COLO829 (cell line): ENCODE results near the gene ABCA5.

Experiments used
- DNase-seq: peaks from one replicate; pipeline ENCODE4 v3.0.0; 2012; ENCODE audit warnings: low spot score

Gene ABCA5, protein sequence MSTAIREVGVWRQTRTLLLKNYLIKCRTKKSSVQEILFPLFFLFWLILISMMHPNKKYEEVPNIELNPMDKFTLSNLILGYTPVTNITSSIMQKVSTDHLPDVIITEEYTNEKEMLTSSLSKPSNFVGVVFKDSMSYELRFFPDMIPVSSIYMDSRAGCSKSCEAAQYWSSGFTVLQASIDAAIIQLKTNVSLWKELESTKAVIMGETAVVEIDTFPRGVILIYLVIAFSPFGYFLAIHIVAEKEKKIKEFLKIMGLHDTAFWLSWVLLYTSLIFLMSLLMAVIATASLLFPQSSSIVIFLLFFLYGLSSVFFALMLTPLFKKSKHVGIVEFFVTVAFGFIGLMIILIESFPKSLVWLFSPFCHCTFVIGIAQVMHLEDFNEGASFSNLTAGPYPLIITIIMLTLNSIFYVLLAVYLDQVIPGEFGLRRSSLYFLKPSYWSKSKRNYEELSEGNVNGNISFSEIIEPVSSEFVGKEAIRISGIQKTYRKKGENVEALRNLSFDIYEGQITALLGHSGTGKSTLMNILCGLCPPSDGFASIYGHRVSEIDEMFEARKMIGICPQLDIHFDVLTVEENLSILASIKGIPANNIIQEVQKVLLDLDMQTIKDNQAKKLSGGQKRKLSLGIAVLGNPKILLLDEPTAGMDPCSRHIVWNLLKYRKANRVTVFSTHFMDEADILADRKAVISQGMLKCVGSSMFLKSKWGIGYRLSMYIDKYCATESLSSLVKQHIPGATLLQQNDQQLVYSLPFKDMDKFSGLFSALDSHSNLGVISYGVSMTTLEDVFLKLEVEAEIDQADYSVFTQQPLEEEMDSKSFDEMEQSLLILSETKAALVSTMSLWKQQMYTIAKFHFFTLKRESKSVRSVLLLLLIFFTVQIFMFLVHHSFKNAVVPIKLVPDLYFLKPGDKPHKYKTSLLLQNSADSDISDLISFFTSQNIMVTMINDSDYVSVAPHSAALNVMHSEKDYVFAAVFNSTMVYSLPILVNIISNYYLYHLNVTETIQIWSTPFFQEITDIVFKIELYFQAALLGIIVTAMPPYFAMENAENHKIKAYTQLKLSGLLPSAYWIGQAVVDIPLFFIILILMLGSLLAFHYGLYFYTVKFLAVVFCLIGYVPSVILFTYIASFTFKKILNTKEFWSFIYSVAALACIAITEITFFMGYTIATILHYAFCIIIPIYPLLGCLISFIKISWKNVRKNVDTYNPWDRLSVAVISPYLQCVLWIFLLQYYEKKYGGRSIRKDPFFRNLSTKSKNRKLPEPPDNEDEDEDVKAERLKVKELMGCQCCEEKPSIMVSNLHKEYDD (N-terminal part only)

GRCh38 chr17:69327060-69327831, at the start of gene ABCA5:
TSS of gene ABCA5 (minus strand) at chr17:69327133. CDS start at chr17:69314415, 12,718 bp downstream.
- DNase-seq = peak; percentile 88

- no peak for DNase-seq
Observed at GRCh38 chr17:69375229-69375628, 48.3 kb upstream of the ABCA5 start.

DNA sequence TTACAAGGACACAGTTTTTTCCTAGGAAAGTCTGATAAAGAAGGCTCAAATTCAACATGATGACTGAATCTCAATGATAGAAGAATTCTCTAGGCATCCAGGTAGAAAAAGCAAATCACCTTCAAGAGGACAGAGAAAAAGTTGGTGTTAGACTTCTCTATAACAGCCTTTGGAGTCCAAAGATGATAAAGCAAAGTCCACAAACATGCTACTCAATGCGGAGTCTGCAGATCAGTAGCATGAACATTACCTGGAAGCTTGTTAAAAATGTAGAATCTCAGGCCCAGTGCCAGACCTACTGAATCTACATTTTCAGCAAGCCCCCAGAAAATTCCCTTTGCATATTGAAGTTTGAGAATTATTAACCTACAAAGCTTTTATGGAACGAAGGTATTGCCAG, 46.1 kb upstream of the ABCA5 start:
- no peak for DNase-seq

- no peak for DNase-seq
Observed at GRCh38 chr17:69367298-69367697, 40.4 kb upstream of the ABCA5 start.

DNA sequence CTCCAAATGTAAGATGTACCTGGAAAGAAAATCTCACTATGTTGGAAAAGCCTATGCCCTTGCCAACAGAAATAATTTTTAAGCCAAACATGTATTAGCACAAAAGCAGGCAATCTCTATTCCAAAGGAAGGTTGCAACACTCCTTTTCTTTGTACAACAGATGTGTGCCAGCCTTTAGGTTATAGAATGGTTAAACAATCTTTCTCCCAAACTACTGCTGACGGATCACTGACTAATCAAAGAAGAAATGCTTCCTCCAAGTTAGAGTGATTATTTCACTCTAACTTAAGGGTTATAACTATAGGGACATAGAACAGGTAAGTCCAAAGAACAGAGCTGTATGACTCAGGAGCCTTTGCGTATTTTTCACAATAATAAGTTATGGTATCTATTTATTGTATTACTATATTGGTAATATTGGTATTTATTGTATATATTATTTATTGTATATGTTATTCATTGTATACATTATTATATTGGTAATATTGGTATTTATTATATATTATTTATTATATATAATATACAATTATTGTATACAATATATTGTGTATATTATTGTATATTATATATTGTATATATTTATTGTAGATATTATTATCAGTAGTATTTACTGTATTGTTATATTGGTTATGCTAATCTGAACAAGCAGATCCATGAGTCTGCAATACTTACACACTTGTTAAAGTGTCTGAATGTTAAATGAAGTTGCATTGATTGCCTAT, 36.7 kb upstream of the ABCA5 start:
- DNase-seq = no peak

DNA sequence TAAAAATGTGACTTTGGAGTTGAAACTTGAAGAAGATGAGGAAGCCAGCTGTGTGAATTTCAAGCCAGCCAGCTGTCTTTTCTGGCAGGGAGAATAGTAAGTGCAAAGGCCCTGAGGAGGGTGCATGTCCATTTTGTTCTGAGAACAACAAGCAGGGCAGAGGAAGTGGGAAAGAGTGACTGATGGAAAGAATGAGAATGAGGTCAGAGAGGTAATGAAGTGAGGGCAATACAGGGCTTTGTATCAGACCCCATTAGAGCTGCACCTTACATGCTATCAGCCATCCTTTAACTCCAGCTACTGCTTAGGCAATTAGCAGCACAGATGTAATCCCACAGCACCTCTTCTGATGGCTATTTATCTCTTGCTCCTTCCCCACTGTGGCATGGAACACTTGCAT, 34.2 kb upstream of the ABCA5 start:
- no peak for DNase-seq

GRCh38 chr17:69358688-69359596, 32.0 kb upstream of the ABCA5 start:
- no peak for DNase-seq

- no peak for DNase-seq
Observed at GRCh38 chr17:69357701-69358100, 30.8 kb upstream of the ABCA5 start.

GRCh38 chr17:69356625-69357024, 29.7 kb upstream of the ABCA5 start:
- DNase-seq = no peak

GRCh38 chr17:69350911-69351310, 24.0 kb upstream of the ABCA5 start:
- DNase-seq = no peak

DNA sequence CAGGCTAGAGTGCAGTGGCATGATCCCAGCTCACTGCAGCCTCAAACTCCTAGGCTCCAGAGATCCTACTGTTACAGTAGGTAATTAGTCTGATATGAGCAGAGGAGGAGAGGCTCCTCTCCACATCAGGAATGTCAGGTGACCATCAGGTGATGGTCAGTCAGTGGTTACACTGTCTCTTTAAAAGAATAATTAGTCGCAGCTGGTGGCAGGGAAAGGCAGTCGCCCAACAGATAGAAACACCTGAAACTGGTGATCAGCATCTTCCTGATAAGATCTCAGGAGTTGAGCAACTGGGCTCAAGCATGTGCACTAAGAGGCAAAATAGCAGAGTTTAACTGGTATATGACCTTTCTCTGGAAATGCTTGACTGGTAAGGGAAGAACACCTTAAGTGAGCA, 21.5 kb upstream of the ABCA5 start:
- no peak for DNase-seq

- DNase-seq = no peak
Observed at GRCh38 chr17:69346766-69347165, 19.8 kb upstream of the ABCA5 start.

- DNase-seq = no peak
Observed at GRCh38 chr17:69344939-69345338, 18.0 kb upstream of the ABCA5 start.

GRCh38 chr17:69342896-69343644, 16.1 kb upstream of the ABCA5 start:
- no peak for DNase-seq

DNA sequence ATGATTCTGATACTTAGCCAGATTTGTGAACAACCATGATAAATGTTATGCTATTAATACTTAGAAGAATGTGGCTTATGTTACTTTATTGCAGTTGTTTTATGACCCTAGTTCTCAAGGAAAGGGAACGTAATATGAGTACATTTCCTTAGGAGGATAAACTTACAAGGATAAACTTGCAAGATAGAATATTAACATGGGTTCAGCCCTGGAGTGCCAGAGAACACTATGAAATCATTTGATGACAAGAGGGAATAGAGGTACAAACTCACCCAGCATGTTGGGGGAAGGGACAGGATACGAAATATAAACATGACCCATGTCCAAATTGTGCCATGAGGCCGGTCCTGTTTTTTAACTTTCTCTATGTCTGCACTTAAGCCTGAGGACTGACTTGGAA, 13.0 kb upstream of the ABCA5 start:
- DNase-seq = no peak

DNA sequence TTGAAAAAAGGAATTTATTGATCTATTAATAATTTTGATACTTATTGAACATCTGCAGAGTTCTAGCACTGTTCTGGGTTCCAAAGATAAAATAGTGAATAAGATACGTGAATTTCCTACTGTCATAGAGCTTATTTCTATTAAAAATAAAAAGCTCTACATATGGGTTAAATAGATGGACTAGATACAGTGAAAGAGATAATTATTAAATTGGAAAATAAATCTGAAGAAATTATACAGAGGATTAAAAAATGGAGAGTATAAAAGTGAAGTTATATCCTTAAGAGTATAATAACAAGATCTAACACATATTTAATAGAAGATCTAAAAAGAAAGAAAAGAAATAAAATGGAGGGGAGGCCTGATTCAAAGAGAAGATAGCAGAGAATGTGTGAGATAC, 10.1 kb upstream of the ABCA5 start:
- DNase-seq = no peak

GRCh38 chr17:69336580-69336979, 9.6 kb upstream of the ABCA5 start:
- no peak for DNase-seq

DNA sequence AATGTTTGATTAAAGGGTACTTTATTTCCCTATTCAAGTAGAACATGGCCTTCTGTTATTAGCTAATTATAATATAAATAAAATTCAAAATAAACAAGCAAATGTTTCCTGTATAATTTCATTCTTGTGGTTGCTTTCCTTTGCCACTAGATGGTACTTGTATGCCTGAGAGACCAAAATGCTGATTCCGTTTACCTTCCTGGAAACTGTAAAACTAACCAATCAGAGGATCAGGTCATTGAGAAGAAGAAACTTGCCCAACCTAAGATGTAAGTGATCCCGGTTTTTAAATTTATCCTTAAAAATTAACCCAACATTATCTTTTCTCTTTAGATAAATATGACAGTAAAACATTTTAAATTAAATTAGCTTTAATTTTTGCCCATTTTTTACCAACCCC, 8.1 kb upstream of the ABCA5 start:
- DNase-seq = peak; percentile 44

DNA sequence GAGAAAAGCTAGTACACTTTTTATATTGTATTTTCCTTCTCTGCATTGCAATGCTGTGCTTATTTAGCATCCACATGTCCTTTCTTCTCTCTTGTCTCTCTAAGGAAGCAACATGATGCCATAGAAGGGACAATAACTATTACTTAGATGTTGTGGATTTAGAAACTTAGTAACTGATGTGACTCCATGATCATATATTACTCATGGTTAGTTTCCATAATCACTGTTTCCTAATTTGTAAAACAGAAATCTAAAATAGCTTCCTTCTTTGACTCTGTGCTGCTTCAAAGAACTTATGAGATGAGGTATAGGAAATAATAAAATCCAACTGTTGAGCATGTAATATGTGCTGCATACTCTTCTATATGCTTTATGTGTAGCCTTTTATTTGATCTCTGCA, 6.6 kb upstream of the ABCA5 start:
- no peak for DNase-seq
